GM19099 (cell line): Measurements from ENCODE around the gene PRUNE1.

Experiments
- POLR2A ChIP-seq: IDR thresholded peaks from 3 replicates; pipeline ENCODE4 v1.6.1; 2011; ENCODE audit warnings: low read depth; ENCODE audit not compliant: insufficient read length; ENCODE audit errors: extremely low read depth

Gene PRUNE1, protein sequence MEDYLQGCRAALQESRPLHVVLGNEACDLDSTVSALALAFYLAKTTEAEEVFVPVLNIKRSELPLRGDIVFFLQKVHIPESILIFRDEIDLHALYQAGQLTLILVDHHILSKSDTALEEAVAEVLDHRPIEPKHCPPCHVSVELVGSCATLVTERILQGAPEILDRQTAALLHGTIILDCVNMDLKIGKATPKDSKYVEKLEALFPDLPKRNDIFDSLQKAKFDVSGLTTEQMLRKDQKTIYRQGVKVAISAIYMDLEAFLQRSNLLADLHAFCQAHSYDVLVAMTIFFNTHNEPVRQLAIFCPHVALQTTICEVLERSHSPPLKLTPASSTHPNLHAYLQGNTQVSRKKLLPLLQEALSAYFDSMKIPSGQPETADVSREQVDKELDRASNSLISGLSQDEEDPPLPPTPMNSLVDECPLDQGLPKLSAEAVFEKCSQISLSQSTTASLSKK

DNA sequence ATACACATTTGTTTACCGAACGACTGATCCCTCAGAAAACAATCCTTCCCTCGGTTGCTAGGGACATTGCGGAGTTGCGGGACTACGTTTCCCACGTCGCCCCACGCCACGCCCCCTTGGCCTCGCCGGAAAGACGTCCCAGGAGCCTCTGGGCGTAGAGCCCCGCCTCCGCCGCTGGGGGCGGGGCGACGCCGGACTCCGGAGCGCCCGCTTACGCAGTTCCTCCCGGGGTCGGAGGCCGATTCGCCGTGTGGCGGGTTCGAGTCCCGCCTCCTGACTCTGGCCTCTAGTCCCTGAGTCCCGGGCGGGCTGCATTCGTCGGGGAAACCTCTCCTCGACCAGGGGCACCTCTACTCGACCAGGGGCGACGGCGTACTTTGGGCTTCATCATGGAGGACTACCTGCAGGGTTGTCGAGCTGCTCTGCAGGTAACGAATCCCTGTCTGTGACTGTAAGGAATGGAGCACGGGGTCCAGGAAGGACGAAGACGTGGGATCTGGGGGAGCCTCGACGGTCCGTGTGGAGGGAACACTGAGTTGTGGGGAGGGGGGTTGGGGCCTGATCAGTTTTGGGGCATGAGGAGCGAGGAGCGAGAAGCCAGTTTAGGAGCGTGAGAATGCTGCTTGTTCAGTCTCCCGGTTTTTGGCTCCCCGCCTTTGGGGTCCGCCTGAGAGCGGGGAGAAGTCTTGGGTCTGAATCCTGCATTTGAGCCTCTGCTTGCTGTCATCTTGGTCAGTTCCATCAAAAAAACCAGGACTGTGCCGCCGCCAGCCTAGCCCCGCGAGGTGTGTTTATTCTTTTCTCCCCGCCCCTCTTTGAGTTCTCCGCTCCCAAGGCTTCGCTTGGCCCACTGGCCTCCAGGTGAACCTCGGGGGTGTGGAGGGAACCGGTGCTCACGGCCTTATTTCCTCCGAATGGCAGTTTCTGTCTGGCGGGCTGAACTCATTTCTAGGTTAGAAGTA is at the start of gene PRUNE1:
PRUNE1 (plus strand) TSS at position 206 of the 962 bp plus-strand sequence; CDS start at position 390, 184 bp downstream.
- peak; percentile 58 for TF ChIP-seq POLR2A

DNA sequence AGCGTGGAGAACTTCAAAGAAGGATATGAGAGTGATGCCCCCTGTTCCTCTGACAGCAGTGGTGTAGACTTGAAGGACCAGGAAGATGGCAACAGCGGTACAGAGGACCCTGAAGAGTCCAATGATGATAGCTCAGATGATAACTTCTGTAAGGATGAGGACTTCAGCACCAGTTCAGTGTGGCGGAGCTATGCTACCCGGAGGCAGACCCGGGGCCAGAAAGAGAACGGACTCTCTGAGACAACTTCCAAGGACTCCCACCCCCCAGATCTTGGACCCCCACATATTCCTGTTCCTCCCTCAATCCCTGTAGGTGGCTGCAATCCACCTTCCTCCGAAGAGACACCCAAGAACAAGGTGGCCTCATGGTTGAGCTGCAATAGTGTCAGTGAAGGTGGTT is 47.6 kb upstream of the PRUNE1 start:
- no peak for TF ChIP-seq POLR2A

DNA sequence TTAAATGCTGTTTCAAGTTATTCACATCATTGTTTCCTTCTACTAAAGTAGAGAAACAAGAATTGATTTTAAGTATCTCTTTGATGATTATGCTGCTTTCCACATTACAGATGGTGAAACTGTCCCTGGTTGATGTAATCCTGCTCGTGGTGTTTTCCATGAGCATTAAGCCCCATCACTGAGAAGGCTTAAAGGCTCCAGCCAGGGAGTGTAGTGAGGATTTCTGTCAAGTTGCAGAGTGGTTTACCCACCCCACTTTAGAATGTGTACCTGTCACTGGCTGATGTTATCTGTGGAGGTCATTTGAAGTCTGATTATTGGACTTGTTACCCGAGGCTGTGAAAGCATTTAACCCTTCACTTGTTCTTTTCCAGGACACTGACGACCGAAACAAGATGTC is 46.5 kb upstream of the PRUNE1 start:
- no peak for TF ChIP-seq POLR2A

DNA sequence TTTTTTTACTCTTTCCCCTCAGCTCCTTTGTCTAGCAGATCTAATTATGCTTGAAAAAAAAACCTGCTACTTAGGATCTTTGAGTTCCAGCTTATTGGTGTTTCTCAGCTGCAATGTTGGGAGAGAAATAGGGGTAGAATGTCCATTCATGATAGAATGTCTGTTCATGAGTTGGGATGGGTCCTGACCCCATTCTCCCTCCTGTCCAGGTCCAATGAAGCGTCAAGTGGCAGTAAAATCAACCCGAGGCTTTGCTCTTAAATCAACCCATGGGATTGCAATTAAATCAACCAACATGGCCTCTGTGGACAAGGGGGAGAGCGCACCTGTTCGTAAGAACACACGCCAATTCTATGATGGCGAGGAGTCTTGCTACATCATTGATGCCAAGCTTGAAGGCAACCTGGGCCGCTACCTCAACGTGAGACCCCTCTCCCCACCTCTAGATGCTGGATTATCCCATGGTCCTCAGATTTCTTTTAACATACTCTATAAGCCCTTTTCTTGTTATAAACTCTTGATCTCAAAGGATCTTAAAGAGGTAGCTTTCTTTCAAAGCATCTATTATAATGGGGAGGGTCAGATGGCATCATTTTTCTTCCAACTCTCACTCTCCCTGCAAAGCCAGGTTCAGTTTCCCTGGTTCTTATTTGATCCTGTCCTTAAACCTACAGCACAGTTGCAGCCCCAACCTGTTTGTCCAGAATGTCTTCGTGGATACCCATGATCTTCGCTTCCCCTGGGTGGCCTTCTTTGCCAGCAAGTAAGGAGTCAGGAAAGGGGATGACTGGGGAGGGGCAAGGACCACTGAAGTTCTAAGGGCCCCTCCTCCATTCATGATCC is 44.7 kb upstream of the PRUNE1 start:
- TF ChIP-seq POLR2A = no peak

DNA sequence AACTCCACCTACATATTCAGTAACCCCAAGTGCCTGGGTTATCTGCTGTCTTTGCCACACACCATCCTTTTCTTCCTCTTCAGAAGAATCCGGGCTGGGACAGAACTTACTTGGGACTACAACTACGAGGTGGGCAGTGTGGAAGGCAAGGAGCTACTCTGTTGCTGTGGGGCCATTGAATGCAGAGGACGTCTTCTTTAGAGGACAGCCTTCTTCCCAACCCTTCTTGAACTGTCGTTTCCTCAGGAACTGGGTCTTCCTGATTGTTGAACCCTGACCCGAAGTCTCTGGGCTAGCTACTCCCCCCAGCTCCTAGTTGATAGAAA is 44.1 kb upstream of the PRUNE1 start:
- TF ChIP-seq POLR2A = no peak

DNA sequence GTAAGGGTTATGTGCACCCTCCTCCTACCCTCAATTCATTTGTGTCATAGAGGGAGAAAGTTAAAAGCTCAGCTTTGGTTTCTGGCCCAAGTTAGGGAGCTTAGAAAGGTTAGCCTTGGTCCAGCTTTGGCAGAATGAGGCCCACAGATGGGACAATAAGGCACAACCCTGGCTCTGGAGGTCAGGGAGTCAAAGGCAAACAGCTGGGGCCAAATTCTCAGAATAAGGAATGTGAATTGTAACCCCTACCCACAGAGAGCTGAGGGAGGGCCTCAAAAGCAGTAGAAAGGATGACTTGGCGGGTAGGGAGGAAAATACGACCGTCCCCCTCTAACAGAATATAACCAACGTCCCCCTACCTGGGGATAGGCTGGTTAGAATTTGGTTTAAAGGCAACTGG is 42.6 kb upstream of the PRUNE1 start:
- TF ChIP-seq POLR2A = no peak

DNA sequence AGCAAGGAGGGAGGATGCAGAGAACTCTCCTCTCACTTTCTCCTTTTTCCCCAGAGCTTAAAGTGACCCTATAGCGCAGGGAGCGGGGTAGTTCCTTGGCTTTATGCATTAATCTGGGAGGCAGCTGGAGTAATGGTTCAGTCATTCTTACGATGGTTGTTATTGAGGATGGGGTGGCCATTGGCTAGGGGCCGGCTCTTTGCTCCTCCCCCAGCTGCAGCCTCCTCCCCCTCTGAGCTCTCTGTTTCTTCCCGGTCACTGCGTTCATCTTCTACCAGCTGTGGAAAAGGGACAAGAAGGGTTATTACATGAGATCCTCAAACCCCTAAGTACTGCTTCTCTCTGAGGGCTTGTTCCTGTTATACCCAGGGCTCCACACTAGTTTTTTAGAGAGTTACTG is 42.2 kb upstream of the PRUNE1 start:
- no peak for TF ChIP-seq POLR2A

DNA sequence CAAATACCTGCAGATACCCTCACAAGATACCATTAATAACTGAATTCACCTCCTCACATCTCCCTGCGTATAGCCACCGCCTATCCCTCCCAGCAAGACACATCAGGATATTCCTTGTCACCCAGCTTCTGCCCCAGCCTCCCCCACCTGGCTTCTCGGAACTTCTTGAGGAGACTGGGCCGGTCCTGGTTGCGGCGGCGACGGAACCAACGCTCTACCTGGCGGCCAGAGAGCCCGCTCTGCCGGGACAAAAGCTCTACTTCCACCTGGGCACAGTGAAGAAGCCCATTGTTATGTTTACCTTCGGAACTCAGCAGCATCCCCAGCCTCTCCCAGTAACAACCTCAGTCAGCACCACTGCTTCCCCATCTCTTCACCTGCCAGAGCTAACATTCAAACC is 40.3 kb upstream of the PRUNE1 start:
- TF ChIP-seq POLR2A = no peak

DNA sequence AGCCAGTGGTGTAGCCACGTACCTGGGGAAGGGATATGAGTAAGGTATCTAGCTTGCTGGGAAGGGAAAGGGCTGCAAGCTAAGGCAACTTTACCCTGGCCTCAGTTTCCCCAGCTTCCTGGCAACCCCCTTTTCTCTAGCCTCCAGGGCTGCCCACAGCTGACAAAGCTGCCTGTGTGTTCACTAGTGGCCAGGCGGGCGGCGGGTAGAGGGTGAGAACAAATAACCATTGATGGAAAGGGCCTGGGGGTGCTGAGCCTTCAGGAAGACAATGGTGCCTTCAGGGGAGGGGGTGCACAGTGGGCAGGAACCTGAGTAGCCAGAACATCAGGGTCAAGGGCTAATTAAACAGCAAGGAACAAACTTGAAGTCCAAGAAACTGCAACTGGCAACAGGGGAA is 39.8 kb upstream of the PRUNE1 start:
- no peak for TF ChIP-seq POLR2A

DNA sequence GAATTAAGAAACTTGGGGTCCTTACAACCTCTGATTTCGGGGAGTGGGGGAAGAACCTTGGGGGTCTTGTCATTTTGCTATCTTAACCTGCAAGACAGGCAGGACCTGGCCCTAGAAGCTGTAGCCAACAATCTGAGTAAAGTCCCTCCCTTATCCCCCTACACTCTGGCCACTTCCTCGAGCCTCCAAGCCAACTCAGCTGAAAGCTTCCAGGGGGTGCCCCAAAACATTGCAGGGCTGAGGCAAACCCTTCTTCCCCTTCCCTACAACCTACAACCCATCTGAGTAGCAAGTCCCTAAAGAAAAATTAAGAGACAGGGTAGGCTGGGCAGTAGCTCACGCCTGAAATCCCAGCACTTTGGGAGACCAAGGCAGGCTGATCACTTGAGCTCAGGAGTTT is 38.6 kb upstream of the PRUNE1 start:
- no peak for TF ChIP-seq POLR2A

DNA sequence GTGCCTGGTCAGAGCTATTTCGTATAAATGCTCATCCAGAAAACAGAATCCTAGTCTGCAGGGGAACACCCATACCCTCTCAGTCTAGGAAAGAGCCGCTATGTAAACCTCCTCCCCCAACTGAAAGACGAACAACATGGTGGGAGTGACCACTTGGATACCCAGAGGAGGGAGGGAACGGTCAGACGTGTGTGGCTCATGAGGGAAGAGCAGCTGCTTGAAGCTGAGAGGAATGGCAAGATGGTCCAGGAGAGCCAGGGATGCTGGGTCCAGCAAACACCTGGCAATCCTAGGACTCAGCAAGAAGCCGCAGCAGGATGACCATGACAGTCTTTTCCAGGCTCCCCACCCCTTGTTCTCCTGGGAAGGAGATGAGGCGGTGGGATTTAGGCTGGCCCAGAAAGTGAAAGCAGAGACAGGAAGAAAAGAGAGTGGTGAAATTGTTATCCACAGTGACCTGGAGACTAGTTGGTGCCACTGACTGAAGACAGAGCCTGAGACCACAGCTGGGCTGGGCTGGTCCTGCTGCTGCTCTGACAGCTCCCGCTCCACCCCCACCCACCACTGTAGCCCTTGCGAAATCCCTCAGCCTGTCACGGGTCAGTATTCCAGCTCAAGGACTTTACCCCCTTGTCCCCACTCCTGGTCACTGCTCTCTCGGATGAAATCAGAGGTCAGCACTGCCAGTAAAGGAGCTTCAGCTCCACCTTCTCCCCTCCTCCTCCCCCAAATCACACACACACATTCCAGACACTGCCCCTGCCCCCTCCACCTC is 37.3 kb upstream of the PRUNE1 start:
- no peak for TF ChIP-seq POLR2A

DNA sequence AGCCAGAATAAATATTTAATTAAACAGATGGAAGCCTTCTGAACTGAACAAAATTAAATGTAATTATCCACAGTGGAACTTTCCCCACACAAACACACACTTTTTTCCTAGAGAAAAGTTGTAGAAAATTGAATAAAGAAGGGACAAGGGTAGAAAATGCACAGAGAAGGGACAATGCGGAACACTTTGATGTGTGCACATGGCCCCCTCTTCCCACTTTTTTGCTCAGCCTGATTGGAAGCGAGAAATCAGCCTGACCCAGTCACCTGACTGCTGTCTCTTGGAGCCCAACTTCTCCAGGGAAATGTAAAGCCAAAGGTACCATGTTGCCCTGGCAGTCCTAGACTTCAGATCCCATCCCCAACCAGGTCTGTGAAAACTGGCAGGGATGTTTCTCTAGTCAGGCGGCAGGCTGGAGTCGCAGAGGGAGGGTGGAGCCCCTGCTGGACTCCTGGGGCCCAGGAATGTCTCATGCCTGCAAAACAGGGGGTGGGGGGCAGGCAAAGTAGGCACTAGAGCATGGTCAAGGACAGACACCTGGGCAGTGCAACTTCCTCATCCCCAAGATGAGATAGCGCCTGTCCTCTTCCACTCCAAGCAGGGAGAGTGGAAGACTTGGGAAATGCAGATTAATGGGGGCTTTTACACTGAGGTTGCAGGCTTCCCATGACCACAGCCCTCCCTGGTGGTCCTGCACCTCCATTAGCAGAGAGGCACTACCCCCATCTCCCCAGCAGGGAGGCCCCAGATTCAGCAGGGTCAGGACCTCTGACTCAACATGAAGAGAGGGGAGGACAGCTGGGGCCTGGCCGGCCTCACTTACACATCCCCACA is 36.4 kb upstream of the PRUNE1 start:
- no peak for TF ChIP-seq POLR2A

DNA sequence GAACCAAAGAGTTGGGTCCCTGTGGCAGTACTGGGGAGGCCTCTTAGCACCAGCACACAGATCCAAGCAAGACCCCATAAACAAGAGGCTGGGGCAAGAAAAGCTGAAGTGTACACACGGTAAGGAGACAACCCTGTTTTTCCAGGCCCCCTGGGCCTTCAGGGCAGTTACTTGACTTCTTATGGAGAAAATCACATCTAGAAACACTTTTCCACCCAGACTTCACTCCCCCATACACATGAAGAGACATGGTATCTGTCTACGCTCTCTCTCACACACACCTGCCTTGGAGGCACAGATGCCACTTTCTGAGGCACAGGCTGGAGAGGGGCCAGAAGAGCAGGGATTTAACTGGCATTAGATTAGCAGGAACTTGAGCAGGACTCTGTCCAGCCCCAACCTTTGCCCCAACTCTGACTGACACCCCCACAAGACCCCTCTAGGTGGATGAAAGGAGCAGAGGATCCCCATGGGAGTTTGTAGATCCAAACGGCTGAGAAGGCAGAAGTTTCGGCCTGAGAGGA is 35.8 kb upstream of the PRUNE1 start:
- TF ChIP-seq POLR2A = no peak

DNA sequence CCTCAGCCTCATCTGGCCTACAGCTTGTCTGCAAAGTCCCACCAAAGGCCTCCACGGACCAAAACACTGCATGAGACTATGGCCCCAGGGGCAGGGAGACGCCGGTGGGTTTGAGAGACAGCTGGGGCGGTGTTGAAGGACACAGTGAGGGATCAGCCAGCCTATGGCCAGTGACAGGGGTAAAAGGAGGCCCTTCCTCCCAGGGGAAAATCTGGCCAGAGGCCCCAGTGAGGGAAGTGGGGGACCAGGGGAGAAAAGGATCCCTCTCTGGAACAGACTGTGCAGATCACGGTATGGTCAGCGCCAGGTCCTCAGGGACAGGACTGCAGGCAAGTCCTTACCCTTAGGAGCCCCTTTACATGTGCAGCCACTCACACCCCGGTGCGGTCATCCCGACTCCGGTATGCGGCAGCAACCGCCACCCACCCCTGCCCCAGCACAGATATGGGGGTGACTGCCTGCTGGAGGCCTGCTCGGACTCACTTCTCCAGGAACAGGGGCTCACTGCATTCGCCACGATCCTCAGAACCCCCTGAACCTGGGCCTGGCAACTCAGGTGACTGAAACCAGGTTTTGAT is 34.9 kb upstream of the PRUNE1 start:
- TF ChIP-seq POLR2A = no peak
